Cardiac fibroblast (primary cell): Measurements from ENCODE around the gene GRIK5.
A peak's percentile ranks its signal among the peaks of the same experiment; 100 is the strongest.

ENCODE experiments used
- DNase-seq, 2 donors: peaks; one replicate each; pipeline versions ENCODE4 v3.0.0 to v3.0.0-alpha.2; 2010; ENCODE audit warnings: low read depth in 2 of 2
- H3K4me3 ChIP-seq, 2 donors: replicated peaks in 1 of 2; 1 replicate in 1 of 2; 2 replicates in 1 of 2; pipeline ENCODE4 v1.5.1; 2011; ENCODE audit warnings: low read depth in 2 of 2, low read length in 2 of 2, mild to moderate bottlenecking in 2 of 2, moderate library complexity in 1 of 2
- TF ChIP-seq, protein P1 (sequence below): IDR thresholded peaks from one replicate; pipeline ENCODE4 v1.5.1; 2011; ENCODE audit warnings: low read depth, mild to moderate bottlenecking, low read length, inconsistent platforms

The GRIK5 gene

DNA sequence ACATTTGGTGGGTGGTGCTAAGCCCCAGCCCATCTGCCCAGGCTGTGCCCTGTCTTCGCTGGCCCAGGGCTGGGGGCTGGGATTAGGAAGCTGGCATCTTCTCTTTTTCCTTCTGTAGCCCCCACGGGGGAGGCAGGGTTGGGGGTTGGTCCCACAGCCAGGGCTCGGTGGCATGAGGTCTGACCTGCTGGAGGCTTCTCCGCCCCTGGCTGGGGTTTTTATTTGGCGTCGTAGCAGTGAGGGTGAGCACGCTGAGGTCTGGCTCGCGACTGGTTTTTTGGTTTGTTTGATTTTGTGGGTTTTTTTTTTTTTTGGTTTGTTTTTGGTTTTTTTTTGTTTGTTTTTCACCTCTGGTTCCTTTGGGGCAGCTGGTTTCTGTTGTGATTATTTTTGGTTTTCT is 20.7 kb upstream of the GRIK5 start:
- no peak overlapping the region for H3K4me3 ChIP-seq
- DNase-seq: no peak
- TF ChIP-seq, protein P1, sequence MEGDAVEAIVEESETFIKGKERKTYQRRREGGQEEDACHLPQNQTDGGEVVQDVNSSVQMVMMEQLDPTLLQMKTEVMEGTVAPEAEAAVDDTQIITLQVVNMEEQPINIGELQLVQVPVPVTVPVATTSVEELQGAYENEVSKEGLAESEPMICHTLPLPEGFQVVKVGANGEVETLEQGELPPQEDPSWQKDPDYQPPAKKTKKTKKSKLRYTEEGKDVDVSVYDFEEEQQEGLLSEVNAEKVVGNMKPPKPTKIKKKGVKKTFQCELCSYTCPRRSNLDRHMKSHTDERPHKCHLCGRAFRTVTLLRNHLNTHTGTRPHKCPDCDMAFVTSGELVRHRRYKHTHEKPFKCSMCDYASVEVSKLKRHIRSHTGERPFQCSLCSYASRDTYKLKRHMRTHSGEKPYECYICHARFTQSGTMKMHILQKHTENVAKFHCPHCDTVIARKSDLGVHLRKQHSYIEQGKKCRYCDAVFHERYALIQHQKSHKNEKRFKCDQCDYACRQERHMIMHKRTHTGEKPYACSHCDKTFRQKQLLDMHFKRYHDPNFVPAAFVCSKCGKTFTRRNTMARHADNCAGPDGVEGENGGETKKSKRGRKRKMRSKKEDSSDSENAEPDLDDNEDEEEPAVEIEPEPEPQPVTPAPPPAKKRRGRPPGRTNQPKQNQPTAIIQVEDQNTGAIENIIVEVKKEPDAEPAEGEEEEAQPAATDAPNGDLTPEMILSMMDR: no peak

- no peak overlapping the region for H3K4me3 ChIP-seq
- TF ChIP-seq, protein P1: no peak
- DNase-seq: no peak
These were observed 19.8 kb upstream of the GRIK5 start for GRCh38 chr19:42089772-42090171.

DNA sequence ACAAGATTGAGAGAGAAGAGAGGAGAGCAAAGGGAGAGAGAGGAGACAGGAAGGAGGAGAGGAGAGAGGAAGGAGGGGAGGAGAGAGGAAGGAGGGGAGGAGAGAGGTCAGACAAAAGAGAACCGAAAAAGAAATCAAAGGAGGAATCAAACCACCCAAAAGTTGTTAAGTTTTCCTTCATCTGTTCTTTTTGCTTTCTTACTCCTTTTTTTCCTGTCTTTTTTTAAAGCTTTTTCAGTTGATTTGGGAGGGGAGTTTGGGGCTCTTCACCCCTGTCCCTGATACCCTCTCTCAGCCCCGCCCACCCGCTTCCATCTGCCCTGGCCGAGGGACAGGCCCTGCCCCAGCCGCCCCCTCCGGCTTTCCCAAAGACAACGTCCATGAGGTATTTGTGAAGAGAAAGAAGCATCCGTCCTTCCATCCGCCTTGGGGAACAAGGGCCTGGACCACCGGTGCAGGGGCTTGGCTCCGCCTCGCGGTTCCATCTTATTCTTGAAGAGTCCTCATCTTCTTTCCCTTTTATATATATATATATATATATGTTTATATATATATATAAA is 19.3 kb upstream of the GRIK5 start:
- peak overlapping the region in 1 of 2 donors; percentile 28 for H3K4me3 ChIP-seq

DNA sequence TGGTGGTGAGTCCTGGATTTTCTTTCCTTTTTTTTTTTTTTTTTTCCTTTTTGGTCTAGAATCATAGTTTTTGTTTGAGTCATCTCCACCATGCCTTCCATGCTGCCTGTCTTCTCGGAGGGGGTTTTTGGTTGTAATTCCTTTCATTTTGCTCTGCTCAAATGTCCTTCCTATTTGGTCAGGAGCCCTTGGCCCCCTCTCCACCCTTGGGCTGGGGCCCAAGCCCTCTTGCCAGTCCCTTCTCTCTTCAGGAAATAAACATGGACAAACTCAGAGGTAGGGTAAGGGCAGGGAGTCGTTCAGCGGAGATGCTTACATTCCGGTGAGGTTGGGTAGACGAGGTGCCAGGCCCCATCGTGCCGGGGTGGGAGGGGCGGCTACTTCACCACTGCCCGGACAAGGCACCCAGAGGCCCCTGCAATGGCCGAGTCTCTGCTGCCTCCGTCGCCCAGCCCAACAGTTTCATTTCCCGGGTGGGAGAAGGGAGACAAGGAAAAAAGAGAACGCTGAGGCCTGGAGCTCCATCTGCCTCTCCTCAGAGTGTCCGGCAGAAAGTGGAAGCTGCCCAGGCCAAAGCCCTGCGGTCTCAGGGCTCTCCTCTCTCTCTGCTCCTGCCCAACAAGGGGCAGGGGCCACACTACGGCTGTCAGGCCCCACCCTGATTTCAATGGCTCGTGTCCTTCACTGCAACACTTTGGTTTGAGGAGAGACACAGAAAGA is 18.6 kb upstream of the GRIK5 start:
- TF ChIP-seq, protein P1: no peak
- H3K4me3 ChIP-seq: peak overlapping the region in 1 of 2 donors; percentile 28
- DNase-seq: peak; percentile 70 to 82

More for the DNA sequence above, 19.3 kb upstream of the GRIK5 start:
- TF ChIP-seq, protein P1: no peak
- peak in 1 of 2 donors; percentile 31 for DNase-seq

GRCh38 chr19:42086770-42087550 is 17.0 kb upstream of the GRIK5 start:
- H3K4me3 ChIP-seq: no peak overlapping the region
- peak in 1 of 2 donors; percentile 47 for DNase-seq
- TF ChIP-seq, protein P1: no peak

DNA sequence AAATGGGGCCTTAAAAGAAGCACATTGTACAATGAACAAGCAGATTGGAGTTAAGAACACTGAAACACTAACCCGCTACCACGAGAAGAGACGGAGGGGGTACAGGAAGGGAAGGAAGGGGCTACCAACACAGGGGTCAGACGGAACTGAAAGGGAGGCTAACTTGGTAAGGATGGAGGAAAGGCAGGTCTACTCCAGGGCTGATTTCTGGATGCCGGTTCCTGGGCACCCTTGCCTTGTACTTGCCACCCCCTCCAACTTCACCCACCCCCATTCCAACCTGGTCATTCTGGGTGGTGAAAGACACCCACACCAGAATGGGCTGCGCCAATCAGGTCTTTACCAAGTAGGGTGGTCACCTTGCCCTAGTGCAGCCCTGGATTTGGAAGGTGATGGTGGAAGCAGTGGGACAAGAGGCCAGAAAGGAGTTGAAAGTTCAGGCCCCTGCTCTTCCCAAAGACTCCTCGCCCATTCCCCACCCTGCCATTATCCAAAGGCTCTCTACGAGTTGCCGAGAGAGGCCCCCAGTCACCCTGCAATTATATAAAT is 16.3 kb upstream of the GRIK5 start:
- no peak for DNase-seq
- TF ChIP-seq, protein P1: no peak

More for the DNA sequence above, 16.3 kb upstream of the GRIK5 start:
- no peak overlapping the region for H3K4me3 ChIP-seq
